ENCODE results near the gene EFCAB13.
A peak's percentile ranks its signal among the peaks of the same experiment; 100 is the strongest.

The EFCAB13 gene

GRCh38 chr17:47317119-47317518 is 6.6 kb upstream of the EFCAB13 start:
- no peaks in the 10 kb centered on the region for H3K27me3 ChIP-seq (replicated peaks; ENCODE audit: insufficient read depth, low read length)
- no peaks in the 10 kb centered on the region for H4K20me1 ChIP-seq (ENCODE audit: insufficient read depth, low read length)
- H3K79me2 ChIP-seq (ENCODE audit: low read length) = no peaks in the 10 kb centered on the region
- no peak overlapping the region for H3K27ac ChIP-seq (ENCODE audit: low read length)
- H3F3A ChIP-seq (ENCODE audit: insufficient read depth, low read length) = no peaks in the 10 kb centered on the region; the same call in 1 of the 2 replicates
- H3K4me1 ChIP-seq (ENCODE audit: low read length) = peaks cover 17% of the 10 kb centered on the region
- no peak overlapping the region for H2AFZ ChIP-seq (ENCODE audit: low read length)
- H3K9me3 ChIP-seq (replicated peaks; ENCODE audit: insufficient read depth, low read length) = no peaks in the 10 kb centered on the region
- no peak overlapping the region for H3K4me2 ChIP-seq (ENCODE audit: low read depth, low read length)
- H3K9ac ChIP-seq (ENCODE audit: low read length) = no peak overlapping the region
- no peak overlapping the region for H3K4me3 ChIP-seq (ENCODE audit: low read length)
- DNase-seq = no peak
- H3K9me2 ChIP-seq (replicated peaks; ENCODE audit: insufficient read depth, low read length) = no peaks in the 10 kb centered on the region
- no peaks in the 10 kb centered on the region for H3K36me3 ChIP-seq (replicated peaks; ENCODE audit: insufficient read depth, low read length)
- TF ChIP-seq CTCF (IDR thresholded peaks at IDR 0.05; ENCODE audit: low read length) = no peak
- no peak for TF ChIP-seq EZH2 (optimal IDR thresholded peaks at IDR 0.05; ENCODE audit: low read depth, low read length)
- no peak for TF ChIP-seq EZH2phosphoT487 (IDR thresholded peaks at IDR 0.05; ENCODE audit: low read length)

- H3K4me1 ChIP-seq (ENCODE audit: low read length) = peaks cover 17% of the 10 kb centered on the region
- no peak for TF ChIP-seq EZH2phosphoT487 (IDR thresholded peaks at IDR 0.05; ENCODE audit: low read length)
- no peak for TF ChIP-seq EZH2 (optimal IDR thresholded peaks at IDR 0.05; ENCODE audit: low read depth, low read length)
- TF ChIP-seq CTCF (IDR thresholded peaks at IDR 0.05; ENCODE audit: low read length) = no peak
- no peak overlapping the region for H3K27ac ChIP-seq (ENCODE audit: low read length)
- no peaks in the 10 kb centered on the region for H3K79me2 ChIP-seq (ENCODE audit: low read length)
- H3K9me3 ChIP-seq (replicated peaks; ENCODE audit: insufficient read depth, low read length) = no peaks in the 10 kb centered on the region
- no peak for DNase-seq
- no peaks in the 10 kb centered on the region for H3K36me3 ChIP-seq (replicated peaks; ENCODE audit: insufficient read depth, low read length)
- H4K20me1 ChIP-seq (ENCODE audit: insufficient read depth, low read length) = no peaks in the 10 kb centered on the region
- no peaks in the 10 kb centered on the region for H3K9me2 ChIP-seq (replicated peaks; ENCODE audit: insufficient read depth, low read length)
- no peak overlapping the region for H3K9ac ChIP-seq (ENCODE audit: low read length)
- H3F3A ChIP-seq (ENCODE audit: insufficient read depth, low read length) = peaks cover 3% of the 10 kb centered on the region; the same call in 1 of the 2 replicates
- H3K4me2 ChIP-seq (ENCODE audit: low read depth, low read length) = peak overlapping the region; percentile 11; the same call in 1 of the 2 replicates
- no peak overlapping the region for H2AFZ ChIP-seq (ENCODE audit: low read length)
- H3K4me3 ChIP-seq (ENCODE audit: low read length) = no peak overlapping the region
- no peaks in the 10 kb centered on the region for H3K27me3 ChIP-seq (replicated peaks; ENCODE audit: insufficient read depth, low read length)
Observed at GRCh38 chr17:47318197-47318918, 5.4 kb upstream of the EFCAB13 start.

GRCh38 chr17:47320879-47321502 is 2.8 kb upstream of the EFCAB13 start:
- Histone ChIP-seq H3K27ac (ENCODE audit: low read length) (no peak overlapping the region), H3K27me3 (replicated peaks; ENCODE audit: insufficient read depth, low read length) (no peaks in the 10 kb centered on the region), H3K9me2 (replicated peaks; ENCODE audit: insufficient read depth, low read length) (no peaks in the 10 kb centered on the region), H3K4me2 (ENCODE audit: low read depth, low read length) (no peak overlapping the region), H2AFZ (ENCODE audit: low read length) (no peak overlapping the region), H4K20me1 (ENCODE audit: insufficient read depth, low read length) (no peaks in the 10 kb centered on the region), H3K4me1 (ENCODE audit: low read length) (peaks cover 17% of the 10 kb centered on the region), H3K9me3 (replicated peaks; ENCODE audit: insufficient read depth, low read length) (no peaks in the 10 kb centered on the region), H3K79me2 (ENCODE audit: low read length) (no peaks in the 10 kb centered on the region), H3K36me3 (replicated peaks; ENCODE audit: insufficient read depth, low read length) (no peaks in the 10 kb centered on the region), H3K4me3 (ENCODE audit: low read length) (no peak overlapping the region), H3K9ac (ENCODE audit: low read length) (no peak overlapping the region), H3F3A (ENCODE audit: insufficient read depth, low read length) (0 out of 2 replicates have a peak, but pooled peaks cover 5% of the 10 kb centered on the region)
- TF ChIP-seq EZH2phosphoT487 (IDR thresholded peaks at IDR 0.05; ENCODE audit: low read length) = no peak
- no peak for TF ChIP-seq EZH2 (optimal IDR thresholded peaks at IDR 0.05; ENCODE audit: low read depth, low read length)
- TF ChIP-seq CTCF (IDR thresholded peaks at IDR 0.05; ENCODE audit: low read length) = no peak
- DNase-seq = no peak

Data from MM.1S (cell line).